Keratinocyte (primary cell): ENCODE measurements around the gene SIGLEC15. TPM values are rescaled to one million over a fixed set of nuclear protein-coding genes. Genes with fewer than 3 reads are reported as not detected.

ENCODE experiments used
- DNase-seq: peaks from one replicate; pipeline ENCODE4 v3.0.0-alpha.2; 2011; ENCODE audit warnings: low read depth, missing footprints, low spot score
- FAIRE-seq: peaks from 2 replicates; lab custom pipeline; 2011; peaks lifted over from hg19 to GRCh38; lab: Jason Lieb, UNC
- H2AFZ ChIP-seq: 2 replicates; pipeline ENCODE4 v1.6.0; 2012; ENCODE audit warnings: low read length, control low read depth, inconsistent platforms; ENCODE audit not compliant: control insufficient read depth
- H3K27ac ChIP-seq: 2 replicates; pipeline ENCODE4 v1.5.1; 2011; ENCODE audit warnings: low read length; ENCODE audit not compliant: control insufficient read depth, insufficient read depth
- H3K27me3 ChIP-seq: 3 replicates; pipeline ENCODE4 v1.6.0; 2011; ENCODE audit warnings: low read length; ENCODE audit not compliant: control insufficient read depth, insufficient read depth; ENCODE audit errors: extremely low read depth
- H3K36me3 ChIP-seq, 2 experiments: 2 replicates in 1 of 2; 3 replicates in 1 of 2; pipeline ENCODE4 v1.5.1; 2011; ENCODE audit warnings: low read length in 2 of 2, mild to moderate bottlenecking in 1 of 2; ENCODE audit not compliant: control insufficient read depth in 2 of 2, insufficient read depth in 2 of 2; ENCODE audit errors: extremely low read depth in 1 of 2
- H3K4me1 ChIP-seq: 3 replicates; pipeline ENCODE4 v1.5.1; 2011; ENCODE audit warnings: low read length; ENCODE audit not compliant: control insufficient read depth, insufficient read depth; ENCODE audit errors: extremely low read depth
- H3K4me2 ChIP-seq: 3 replicates; pipeline ENCODE4 v1.6.0; 2011; ENCODE audit warnings: low read depth, low read length; ENCODE audit not compliant: control insufficient read depth, insufficient read depth; ENCODE audit errors: extremely low read depth
- H3K4me3 ChIP-seq, 3 experiments: fragments of 200-600 bp in 1 of 3; sonication (generic) in 1 of 3; 2 replicates in 2 of 3; 3 replicates in 1 of 3; pipeline ENCODE4 v1.5.1; 2011 to 2016; ENCODE audit warnings: low read length in 3 of 3, mild to moderate bottlenecking in 3 of 3, control low read depth in 2 of 3, inconsistent platforms in 1 of 3, low read depth in 1 of 3, mixed read lengths in 1 of 3, mixed run types in 1 of 3, moderate library complexity in 1 of 3; ENCODE audit not compliant: control insufficient read depth in 2 of 3, insufficient read depth in 2 of 3; ENCODE audit errors: extremely low read depth in 1 of 3
- H3K79me2 ChIP-seq: 2 replicates; pipeline ENCODE4 v1.6.0; 2012; ENCODE audit warnings: low read length; ENCODE audit not compliant: control insufficient read depth, insufficient read depth
- H3K9ac ChIP-seq: 3 replicates; pipeline ENCODE4 v1.6.0; 2011; ENCODE audit warnings: low read length; ENCODE audit not compliant: control insufficient read depth, insufficient read depth; ENCODE audit errors: extremely low read depth
- H3K9me1 ChIP-seq: 3 replicates; pipeline ENCODE4 v1.6.0; 2011; ENCODE audit warnings: low read length; ENCODE audit not compliant: control insufficient read depth, insufficient read depth; ENCODE audit errors: extremely low read depth
- H3K9me3 ChIP-seq: 2 replicates; pipeline ENCODE4 v1.5.1; 2012; ENCODE audit warnings: low read depth, low read length; ENCODE audit not compliant: control insufficient read depth
- H4K20me1 ChIP-seq: 3 replicates; pipeline ENCODE4 v1.6.0; 2011; ENCODE audit warnings: low read length; ENCODE audit not compliant: control insufficient read depth, insufficient read depth; ENCODE audit errors: extremely low read depth
- EZH2 ChIP-seq: IDR thresholded peaks from one replicate; pipeline ENCODE4 v1.6.1; 2012; ENCODE audit warnings: inconsistent platforms, mild to moderate bottlenecking, low read length, moderate library complexity
- dilution Hi-C: fragments of 300-500 bp; cut with MboI; formaldehyde crosslinking; loops from one replicate; pipeline ENCODE4 v1.7.0; 2020; ENCODE audit warnings: low sequenced_read_pairs; ENCODE audit not compliant: extremely low pct_ligation_motif_present
- polyA plus RNA-seq, 5 experiments: library from polyadenylated mRNA; depleted of rRNA in 3 of 5; stranded (reverse) in 3 of 5; stranded (forward) in 1 of 5; unstranded in 1 of 5; fragments of >200 nt; gene quantifications; 1 replicate in 1 of 5; 2 replicates in 3 of 5; 3 replicates in 1 of 5; pipeline versions ENCODE4 v1.2.1 to v1.2.3, GENCODE V29; 2011 to 2012; ENCODE audit warnings: missing spikeins in 2 of 5, low read depth in 1 of 5, low replicate concordance in 1 of 5
- TF ChIP-seq, protein P1 (sequence below), 3 experiments: IDR thresholded peaks in 1 of 3; conservative IDR thresholded peaks in 1 of 3; optimal IDR thresholded peaks in 1 of 3; 2 replicates in 2 of 3; 3 replicates in 1 of 3; pipeline versions ENCODE3 to v1.5.1; 2011; ENCODE audit warnings: low read length in 3 of 3, mild to moderate bottlenecking in 3 of 3, moderate library complexity in 2 of 3, control low read depth in 1 of 3, inconsistent platforms in 1 of 3; ENCODE audit not compliant: insufficient read depth in 2 of 3; ENCODE audit errors: extremely low read depth in 1 of 3

Gene SIGLEC15
- polyA plus RNA-seq, 1 donor (not counting 4 experiments of a cell fraction or from before 2014, with no cell fraction given): not detected

DNA sequence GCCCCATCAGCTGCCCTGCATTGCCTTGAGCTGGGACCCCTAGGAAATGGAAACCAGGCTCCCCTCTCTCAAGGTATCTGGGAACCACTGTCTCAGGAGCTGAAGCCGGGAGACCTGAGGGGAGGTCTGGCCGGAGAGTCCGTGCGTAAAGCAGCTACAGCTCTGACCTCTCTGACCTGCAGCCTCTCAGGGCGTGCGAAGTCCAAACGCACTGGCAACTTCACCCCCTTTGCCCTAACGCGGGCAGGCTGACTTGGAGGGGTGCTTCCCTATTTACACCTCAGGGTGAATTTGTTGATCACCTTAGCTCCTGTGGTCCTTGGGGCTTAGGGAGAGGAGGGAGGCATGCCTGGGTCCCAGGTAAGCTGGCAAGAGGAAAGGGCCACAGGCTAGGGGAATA lies 17.5 kb downstream of the SIGLEC15 start:
- H3K9ac ChIP-seq: no peak overlapping the region
- dilution Hi-C loops: no loop called here
- no peaks in the 10 kb centered on the region for H3K9me1 ChIP-seq
- H3K4me1 ChIP-seq: peaks cover 17% of the 10 kb centered on the region
- no peaks in the 10 kb centered on the region for H3K9me3 ChIP-seq
- no peak overlapping the region for H3K4me2 ChIP-seq
- FAIRE-seq (no peak), DNase-seq (no peak)
- H3K36me3 ChIP-seq: no peaks in the 10 kb centered on the region
- H3K27me3 ChIP-seq: peaks cover 7% of the 10 kb centered on the region
- no peak overlapping the region for H3K27ac ChIP-seq
- H4K20me1 ChIP-seq: no peaks in the 10 kb centered on the region
- no peaks in the 10 kb centered on the region for H3K79me2 ChIP-seq
- no peak for TF ChIP-seq EZH2
- TF ChIP-seq, protein P1, sequence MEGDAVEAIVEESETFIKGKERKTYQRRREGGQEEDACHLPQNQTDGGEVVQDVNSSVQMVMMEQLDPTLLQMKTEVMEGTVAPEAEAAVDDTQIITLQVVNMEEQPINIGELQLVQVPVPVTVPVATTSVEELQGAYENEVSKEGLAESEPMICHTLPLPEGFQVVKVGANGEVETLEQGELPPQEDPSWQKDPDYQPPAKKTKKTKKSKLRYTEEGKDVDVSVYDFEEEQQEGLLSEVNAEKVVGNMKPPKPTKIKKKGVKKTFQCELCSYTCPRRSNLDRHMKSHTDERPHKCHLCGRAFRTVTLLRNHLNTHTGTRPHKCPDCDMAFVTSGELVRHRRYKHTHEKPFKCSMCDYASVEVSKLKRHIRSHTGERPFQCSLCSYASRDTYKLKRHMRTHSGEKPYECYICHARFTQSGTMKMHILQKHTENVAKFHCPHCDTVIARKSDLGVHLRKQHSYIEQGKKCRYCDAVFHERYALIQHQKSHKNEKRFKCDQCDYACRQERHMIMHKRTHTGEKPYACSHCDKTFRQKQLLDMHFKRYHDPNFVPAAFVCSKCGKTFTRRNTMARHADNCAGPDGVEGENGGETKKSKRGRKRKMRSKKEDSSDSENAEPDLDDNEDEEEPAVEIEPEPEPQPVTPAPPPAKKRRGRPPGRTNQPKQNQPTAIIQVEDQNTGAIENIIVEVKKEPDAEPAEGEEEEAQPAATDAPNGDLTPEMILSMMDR (optimal IDR thresholded peaks at IDR 0.05 in 1 of 3, IDR thresholded peaks at IDR 0.05 in 1 of 3, conservative IDR thresholded peaks at IDR 0.05 in 1 of 3; ENCODE audit: extremely low read depth in 1 of 3, insufficient read depth in 2 of 3, low read length in 3 of 3): no peak
- H2AFZ ChIP-seq: no peak overlapping the region
- no peak overlapping the region for H3K4me3 ChIP-seq

DNA sequence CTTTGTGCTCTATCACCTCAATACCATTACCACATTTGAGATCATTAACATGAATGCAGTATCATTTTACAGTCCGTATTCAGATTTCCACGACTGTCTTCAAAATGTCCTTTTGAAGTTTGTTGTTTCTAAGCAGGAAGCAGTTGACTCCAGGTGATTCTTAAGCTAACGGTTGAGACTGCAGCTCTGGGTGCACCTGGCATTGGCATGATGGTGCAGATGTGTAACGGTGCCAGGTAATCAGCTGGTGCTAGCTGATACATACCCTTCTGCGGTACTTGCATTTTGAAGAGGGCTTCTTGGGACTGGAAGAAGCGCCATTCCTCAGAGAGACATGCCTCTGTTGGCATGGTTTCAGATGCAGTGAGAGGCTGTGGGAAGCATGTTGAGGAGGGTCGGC lies 19.5 kb downstream of the SIGLEC15 start:
- H2AFZ ChIP-seq: no peak overlapping the region
- no peaks in the 10 kb centered on the region for H3K9me3 ChIP-seq
- H3K27me3 ChIP-seq: no peaks in the 10 kb centered on the region
- no peak overlapping the region for H3K9ac ChIP-seq
- no peak overlapping the region for H3K4me2 ChIP-seq
- no peaks in the 10 kb centered on the region for H3K79me2 ChIP-seq
- H3K27ac ChIP-seq: no peak overlapping the region
- peaks cover 5% of the 10 kb centered on the region for H3K4me1 ChIP-seq
- peaks cover 6 to 7% of the 10 kb centered on the region in 2 experiments for H3K36me3 ChIP-seq
- H3K9me1 ChIP-seq: no peaks in the 10 kb centered on the region
- no peak for TF ChIP-seq EZH2
- TF ChIP-seq, protein P1 (optimal IDR thresholded peaks at IDR 0.05 in 1 of 3, IDR thresholded peaks at IDR 0.05 in 1 of 3, conservative IDR thresholded peaks at IDR 0.05 in 1 of 3; ENCODE audit: extremely low read depth in 1 of 3, insufficient read depth in 2 of 3, low read length in 3 of 3): no peak
- H4K20me1 ChIP-seq: no peaks in the 10 kb centered on the region
- dilution Hi-C loops: no loop called here
- no peak for DNase-seq
- no peak overlapping the region for H3K4me3 ChIP-seq
- no peak for FAIRE-seq
